Heart right ventricle (tissue), 16 donors: Measurements from ENCODE around the gene ZACN. TPM values are rescaled to one million over a fixed set of nuclear protein-coding genes. Genes with fewer than 3 reads are reported as not detected.

Experiments used
- ATAC-seq, 8 donors: fragments of 200-7000 bp; cut with Tn5 transposase; one replicate each; pipeline ENCODE4 v1.9.1; 2020; ENCODE audit warnings: mild to moderate bottlenecking in 8 of 8, moderate library complexity in 8 of 8, moderate number of reproducible peaks in 1 of 8
- DNase-seq, 2 donors: peaks; one replicate each; pipeline ENCODE4 v3.0.0-alpha.2; 2020
- H3K27ac ChIP-seq, 10 donors: fragments of 200-600 bp; sonication (generic) in 2 of 10; one replicate each; pipeline versions ENCODE4 v1.5.0 to v1.8.0; 2020 to 2022; ENCODE audit warnings: mild to moderate bottlenecking in 3 of 10
- H3K27me3 ChIP-seq, 7 donors: fragments of 200-600 bp; one replicate each; pipeline ENCODE4 v1.8.0; 2021 to 2022; ENCODE audit warnings: mild to moderate bottlenecking in 2 of 7
- H3K36me3 ChIP-seq, 9 donors: fragments of 200-600 bp; sonication (generic) in 1 of 9; one replicate each; pipeline versions ENCODE4 v1.5.0 to v1.8.0; 2020 to 2022; ENCODE audit warnings: mild to moderate bottlenecking in 2 of 9
- H3K4me1 ChIP-seq, 9 donors: fragments of 200-600 bp; sonication (generic) in 1 of 9; one replicate each; pipeline versions ENCODE4 v1.5.0 to v1.8.0; 2020 to 2022; ENCODE audit warnings: mild to moderate bottlenecking in 4 of 9
- H3K4me3 ChIP-seq, 10 donors: fragments of 200-600 bp; sonication (generic) in 2 of 10; one replicate each; pipeline versions ENCODE4 v1.5.0 to v1.8.0; 2020 to 2022; ENCODE audit warnings: mild to moderate bottlenecking in 7 of 10, moderate library complexity in 2 of 10
- H3K9me3 ChIP-seq, 11 donors: fragments of 200-600 bp in 10 of 11; sonication (generic) in 2 of 11; one replicate each; pipeline versions ENCODE4 v1.5.0 to v1.8.0; 2013 to 2022; ENCODE audit warnings: mild to moderate bottlenecking in 2 of 11, control low read depth in 1 of 11, moderate library complexity in 1 of 11
- CTCF ChIP-seq, 9 donors: fragments of 200-600 bp; sonication (generic) in 2 of 9; IDR thresholded peaks; one replicate each; pipeline versions ENCODE4 v1.5.0 to v1.8.0; 2021 to 2022; ENCODE audit warnings: antibody characterized with exemption in 9 of 9, mild to moderate bottlenecking in 5 of 9, moderate library complexity in 1 of 9
- WGBS, 2 donors: extraction: QIAGEN DNeasy Blood & Tissue Kit; methylation state at CpG; one replicate each; pipeline ENCODE4 v1.1.7; 2013; ENCODE audit warnings: inconsistent platforms in 1 of 2; 5-methylcytosine and 5-hydroxymethylcytosine counted together
- intact Hi-C, 10 donors: fragments of 100-400 bp; cut with DNase I; formaldehyde crosslinking; loops; one replicate each; pipeline versions ENCODE4 v1.11.1 to v1.14.2; 2022
- polyA plus RNA-seq, 2 donors: library from polyadenylated mRNA; stranded (reverse); fragments of 200-250 nt; gene quantifications; one replicate each; pipeline ENCODE4 v1.2.3, GENCODE V29; 2013
- total RNA-seq, 10 donors: library from RNA; stranded (reverse); fragmentation: NEBNext Ultra II Directional in 3 of 10; extraction: Animal tissue kit (Norgen Biotek cat#: 25700) in 3 of 10; gene quantifications; one replicate each; pipeline versions ENCODE4 v1.2.1 to v1.2.4, GENCODE V29; 2021 to 2023
- donor health status: Arrhythmogenic right ventricular cardiomyopathy.
- donor health status: ischemic (EF 13 %, LVEDD 7.1; RV severe dilation, severe dysfunction).
- donor health status: healthy with polysubstance abuse.
- donor health status: DM: no; HTN: yes; CAD: no.
- donor health status: DM: no; HTN: no; CAD: no.
- donor health status: ischemic (EF 25% LVEDD 6.9; RV normal size, moderate dysfunction).
- donor health status: ischemic (EF 25% LVEDD 5.7; RV mildly dilated, moderate dysfunction).
- donor health status: healthy.
- donor health status: DM: yes; HTN: yes; CAD: no.
- donor health status: Ischemic cardiomyopathy.
- donor health status: ischemic (EF 35%, LVEDD 5.7; RV mildly dilated, moderate dysfunction).
- donor health status: nonischemic (EF 11% LVEDD 7.7; RV severe dilation, severe dysfunction).
- donor health status: DM: yes; HTN: yes; CAD: no.
- donor health status: PGD.
- donor health status: ischemic (EF 29% LVEDD 5.4; RV normal size, mild dysfunction).
- donor health status: nonischemic (EF 23%, LVEDD 6.1; RV moderate dilation, normal function).

The ZACN gene
- total and polyA plus RNA-seq, 12 donors = 1.1 to 1.6 TPM; not detected in 10

GRCh38 chr17:76079956-76080767 lies 1.2 kb downstream of the ZACN start:
- peaks cover 4 to 43% (median 31%) of the 10 kb centered on the region in 9 donors for H3K4me1 ChIP-seq
- TF ChIP-seq CTCF (IDR thresholded peaks at IDR 0.05) = no peak
- no peak overlapping the region for H3K4me3 ChIP-seq
- peaks cover 0 to 35% (median 14%) of the 10 kb centered on the region in 9 donors for H3K36me3 ChIP-seq
- intact Hi-C loops = no loop called here
- H3K27ac ChIP-seq = no peak overlapping the region
- H3K27me3 ChIP-seq = peaks cover 18 to 56% (median 44%) of the 10 kb centered on the region in 7 donors
- ATAC-seq (peak in 6 of 8 donors; percentile 5 to 23 (median 14)), DNase-seq (no peak)
- H3K9me3 ChIP-seq = no peaks in the 10 kb centered on the region
- 2 to 5% methylated on average over 23 of the region's 23 CpGs for WGBS, 2 donors

GRCh38 chr17:76080768-76081287 lies 1.8 kb downstream of the ZACN start:
- peaks cover 4 to 36% (median 24%) of the 10 kb centered on the region in 9 donors for H3K4me1 ChIP-seq
- 36 to 37% methylated on average over 6 of the region's 6 CpGs for WGBS, 2 donors
- H3K4me3 ChIP-seq = no peak overlapping the region
- DNase-seq = no peak
- peaks cover 13 to 50% (median 37%) of the 10 kb centered on the region in 7 donors for H3K27me3 ChIP-seq
- intact Hi-C loops = no loop called here
- H3K36me3 ChIP-seq = peaks cover 0 to 42% (median 19%) of the 10 kb centered on the region in 9 donors
- no peak overlapping the region for H3K27ac ChIP-seq
- no peaks in the 10 kb centered on the region for H3K9me3 ChIP-seq
- no peak for TF ChIP-seq CTCF (IDR thresholded peaks at IDR 0.05)
- peak in 2 of 8 donors; percentile 1 to 3 for ATAC-seq

GRCh38 chr17:76081295-76082210 lies 2.6 kb downstream of the ZACN start:
- TF ChIP-seq CTCF (IDR thresholded peaks at IDR 0.05) = no peak
- Histone ChIP-seq H3K27me3 (peaks cover 5 to 43% (median 30%) of the 10 kb centered on the region in 7 donors), H3K4me1 (peaks cover 3 to 29% (median 17%) of the 10 kb centered on the region in 9 donors), H3K27ac (no peak overlapping the region), H3K4me3 (no peak overlapping the region), H3K36me3 (peaks cover 0 to 49% (median 26%) of the 10 kb centered on the region in 9 donors), H3K9me3 (no peaks in the 10 kb centered on the region)
- WGBS, 2 donors = 66 to 67% methylated on average over 27 of the region's 27 CpGs
- intact Hi-C loops = no loop called here
- no peak for DNase-seq
- peak in 3 of 8 donors; percentile 7 to 18 (median 17) for ATAC-seq
